Testis (tissue), 3 donors: ENCODE results near the gene C1orf210. TPM values are rescaled to one million over a fixed set of nuclear protein-coding genes. Genes with fewer than 3 reads are reported as not detected.
A peak's percentile ranks its signal among the peaks of the same experiment; 100 is the strongest.

ENCODE experiments used
- DNase-seq: peaks from one replicate; pipeline ENCODE4 v3.0.0-alpha.2; 2019
- H3K27ac ChIP-seq, 2 donors: fragments of 200-600 bp; sonication (generic); one replicate each; pipeline ENCODE4 v1.5.1; 2019
- H3K27me3 ChIP-seq: fragments of 200-600 bp; sonication (generic); one replicate; pipeline ENCODE4 v1.5.1; 2019
- H3K36me3 ChIP-seq: fragments of 200-600 bp; sonication (generic); one replicate; pipeline ENCODE4 v1.5.1; 2017; ENCODE audit warnings: low read depth; ENCODE audit errors: missing control alignments
- H3K4me1 ChIP-seq: fragments of 200-600 bp; sonication (generic); one replicate; pipeline ENCODE4 v1.5.1; 2019
- H3K4me3 ChIP-seq, 2 donors: fragments of 200-600 bp; sonication (generic); one replicate each; pipeline ENCODE4 v1.5.1; 2017 to 2019
- H3K9me3 ChIP-seq: fragments of 200-600 bp; sonication (generic); one replicate; pipeline ENCODE4 v1.5.1; 2017
- POLR2A ChIP-seq: fragments of 450-650 bp; IDR thresholded peaks from one replicate; pipeline ENCODE4 v1.6.1; 2017; ENCODE audit warnings: antibody characterized with exemption, mild to moderate bottlenecking, moderate library complexity
- WGBS, 2 donors: methylation state at CpG; one replicate each; pipeline ENCODE4 v1.1.5; 2018; 5-methylcytosine and 5-hydroxymethylcytosine counted together
- intact Hi-C: fragments of 100-400 bp; cut with DNase I; formaldehyde crosslinking; loops from one replicate; pipeline ENCODE4 v1.15.1; 2023; ENCODE audit warnings: low total_unique reads
- polyA plus RNA-seq: library from polyadenylated mRNA; stranded (reverse); fragments of 350-450 nt; fragmentation: Illumina TruSeq; extraction: RNeasy Lipid Tissue Mini Kit (QIAGEN cat#74804); gene quantifications from one replicate; pipeline ENCODE4 v1.2.3, GENCODE V29; 2014; ENCODE audit warnings: low read depth, low replicate concordance; ENCODE audit not compliant: insufficient read depth
- total RNA-seq, 2 donors: library from RNA; depleted of rRNA; stranded (reverse); fragments of >200 nt; gene quantifications; one replicate each; pipeline ENCODE4 v1.2.3, GENCODE V29; 2016
- TF ChIP-seq, protein P1 (sequence below), 3 experiments: fragments of 450-650 bp in 2 of 3; fragments of 200-600 bp in 1 of 3; sonication (generic) in 1 of 3; IDR thresholded peaks; one replicate each; pipeline ENCODE4 v1.5.1; 2016 to 2019; ENCODE audit warnings: antibody characterized with exemption in 3 of 3, mild to moderate bottlenecking in 2 of 3, moderate library complexity in 1 of 3

Gene C1orf210
- total and polyA plus RNA-seq, 3 donors from 2014 or later, result 0.25 to 0.71 TPM; not detected in 1

DNA sequence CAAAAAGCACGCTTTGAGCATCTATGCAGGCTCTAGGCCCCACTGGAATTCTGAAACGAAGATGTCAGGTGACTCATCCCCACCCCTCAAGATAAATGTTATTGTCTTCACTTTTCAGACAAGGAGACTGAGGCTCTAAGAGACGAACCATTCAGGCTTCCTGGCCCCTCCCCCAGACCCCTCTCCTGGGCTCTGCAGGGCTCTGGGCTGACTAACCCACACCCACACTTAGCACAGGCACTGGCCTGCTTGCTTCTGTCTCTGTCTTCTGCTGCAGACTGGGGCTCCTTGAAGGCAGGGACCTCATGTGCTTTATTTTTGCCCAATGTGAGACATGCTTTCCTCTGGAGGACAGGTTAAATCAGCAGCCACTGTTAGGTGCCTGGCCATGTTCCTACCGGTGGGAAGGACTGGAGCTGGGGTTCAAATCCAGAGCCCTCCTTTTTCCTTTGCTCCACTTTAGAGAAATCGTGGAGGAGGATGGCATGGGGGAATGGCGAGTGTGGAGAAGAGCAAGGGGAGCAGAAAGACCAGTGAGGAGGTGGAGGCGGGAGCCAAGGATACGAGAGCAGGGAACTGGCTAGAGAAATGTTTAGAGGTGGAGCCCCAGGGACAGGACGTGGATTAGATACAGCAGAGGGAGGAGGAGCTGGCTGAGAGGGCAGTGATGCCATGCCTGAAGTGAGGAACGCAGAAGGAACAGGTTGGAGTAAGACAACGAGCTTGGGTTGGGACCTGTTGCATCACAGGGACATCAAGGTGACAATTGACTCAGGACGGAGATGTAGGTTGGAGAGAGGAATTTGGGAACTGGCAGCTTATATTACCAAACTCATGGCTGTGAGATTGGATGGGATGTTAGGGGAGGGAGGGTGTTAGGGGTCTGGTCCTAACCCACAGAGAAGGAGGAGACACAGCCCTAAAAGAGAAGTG is 13.9 kb downstream of the C1orf210 start:
- intact Hi-C loops, result no loop called here
- Histone ChIP-seq H3K4me1 (peaks cover 12% of the 10 kb centered on the region), H3K27ac (no peak overlapping the region), H3K36me3 (no peaks in the 10 kb centered on the region), H3K9me3 (no peaks in the 10 kb centered on the region), H3K4me3 (peak overlapping the region in 1 of 2 donors; percentile 52), H3K27me3 (no peaks in the 10 kb centered on the region)
- 67 to 73% methylated on average over 12 of the region's 12 CpGs for WGBS, 2 donors
- TF ChIP-seq, protein P1, sequence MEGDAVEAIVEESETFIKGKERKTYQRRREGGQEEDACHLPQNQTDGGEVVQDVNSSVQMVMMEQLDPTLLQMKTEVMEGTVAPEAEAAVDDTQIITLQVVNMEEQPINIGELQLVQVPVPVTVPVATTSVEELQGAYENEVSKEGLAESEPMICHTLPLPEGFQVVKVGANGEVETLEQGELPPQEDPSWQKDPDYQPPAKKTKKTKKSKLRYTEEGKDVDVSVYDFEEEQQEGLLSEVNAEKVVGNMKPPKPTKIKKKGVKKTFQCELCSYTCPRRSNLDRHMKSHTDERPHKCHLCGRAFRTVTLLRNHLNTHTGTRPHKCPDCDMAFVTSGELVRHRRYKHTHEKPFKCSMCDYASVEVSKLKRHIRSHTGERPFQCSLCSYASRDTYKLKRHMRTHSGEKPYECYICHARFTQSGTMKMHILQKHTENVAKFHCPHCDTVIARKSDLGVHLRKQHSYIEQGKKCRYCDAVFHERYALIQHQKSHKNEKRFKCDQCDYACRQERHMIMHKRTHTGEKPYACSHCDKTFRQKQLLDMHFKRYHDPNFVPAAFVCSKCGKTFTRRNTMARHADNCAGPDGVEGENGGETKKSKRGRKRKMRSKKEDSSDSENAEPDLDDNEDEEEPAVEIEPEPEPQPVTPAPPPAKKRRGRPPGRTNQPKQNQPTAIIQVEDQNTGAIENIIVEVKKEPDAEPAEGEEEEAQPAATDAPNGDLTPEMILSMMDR (IDR thresholded peaks at IDR 0.05), result no peak
- no peak for TF ChIP-seq POLR2A
- no peak for DNase-seq

DNA sequence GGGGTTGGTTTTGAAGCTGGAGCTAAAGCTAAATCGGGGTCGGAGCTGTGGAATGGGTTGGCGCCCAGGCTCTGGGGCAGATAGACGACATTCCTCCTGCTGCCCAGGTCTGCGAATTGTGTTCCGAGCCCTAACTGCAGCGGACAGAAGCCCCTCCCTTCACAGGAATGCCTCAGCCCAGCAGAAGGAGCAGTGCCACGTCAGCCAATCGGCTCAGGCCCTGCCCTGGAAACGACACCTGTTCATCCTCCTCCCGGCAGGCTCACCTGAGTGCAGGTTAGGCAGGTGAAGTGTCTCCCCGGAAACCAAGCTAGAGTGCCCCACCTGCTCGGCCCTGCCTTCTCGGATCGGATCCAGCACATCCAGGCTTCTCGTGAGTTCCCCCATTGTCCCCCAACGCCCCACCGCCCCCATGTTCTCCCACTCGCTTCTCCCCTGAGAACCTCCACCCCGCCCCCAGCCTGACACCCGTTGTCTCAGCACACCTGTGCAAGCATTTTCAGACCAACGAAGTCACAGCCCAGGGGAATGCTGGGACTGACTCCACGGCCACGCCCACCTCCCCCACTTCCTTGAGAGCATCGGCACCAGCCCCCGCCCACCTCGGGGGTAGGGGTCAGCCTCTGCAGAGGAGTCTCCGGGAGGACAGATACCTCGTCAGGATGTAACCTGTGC is 14.8 kb downstream of the C1orf210 start:
- Histone ChIP-seq H3K36me3 (no peaks in the 10 kb centered on the region), H3K4me3 (peak overlapping the region; percentile 26 to 52), H3K4me1 (peaks cover 12% of the 10 kb centered on the region), H3K9me3 (no peaks in the 10 kb centered on the region), H3K27me3 (no peaks in the 10 kb centered on the region), H3K27ac (no peak overlapping the region)
- 8 to 17% methylated on average over 22 to 24 of the region's 29 CpGs for WGBS, 2 donors
- intact Hi-C loops, result no loop called here
- TF ChIP-seq POLR2A, result no peak
- TF ChIP-seq, protein P1 (IDR thresholded peaks at IDR 0.05), result no peak
- peak; percentile 61 for DNase-seq

DNA sequence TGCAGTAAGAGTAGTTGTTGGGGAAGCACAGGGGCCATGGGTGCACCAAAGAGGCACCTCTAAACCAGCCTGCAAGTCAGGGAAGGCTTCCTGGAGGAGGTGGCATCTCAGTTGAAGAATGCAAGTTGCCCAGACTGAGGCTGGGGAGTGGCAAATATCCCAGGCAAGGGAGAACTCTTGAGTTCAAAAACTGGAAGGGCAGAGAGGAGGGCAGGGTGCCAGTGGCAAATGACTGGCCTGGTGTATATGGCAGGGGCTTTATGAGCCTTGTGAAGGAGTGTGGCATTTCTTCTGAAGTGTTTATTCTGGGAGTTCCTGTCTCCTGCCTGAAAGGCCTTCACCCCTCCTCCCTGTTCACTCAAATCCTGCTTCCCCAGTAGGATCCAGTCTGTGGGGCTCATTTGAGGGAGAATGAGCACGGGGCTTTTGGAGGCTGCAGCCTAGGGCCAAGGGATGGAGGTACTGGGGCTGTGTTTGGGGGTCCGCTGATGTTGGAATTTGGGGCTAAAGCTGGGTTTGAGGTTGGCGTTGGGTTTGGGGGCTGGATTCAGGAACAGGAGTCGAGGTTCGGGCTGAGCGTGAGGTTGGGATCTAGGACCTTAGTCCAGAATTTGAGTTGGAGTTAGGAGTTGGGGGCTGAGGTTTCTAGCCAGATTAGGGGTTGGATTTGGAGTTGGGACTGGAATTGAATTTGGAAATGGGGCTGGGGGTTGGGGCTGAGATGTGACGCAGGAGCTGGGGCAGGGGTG is 15.6 kb downstream of the C1orf210 start, which contains the start of gene TMEM125:
Gene TMEM125, plus strand, starts transcription at position 357 of the 749 bp plus-strand sequence. CDS start 2,740 bp downstream, outside the sequence.
- no peak for TF ChIP-seq POLR2A
- TF ChIP-seq, protein P1 (IDR thresholded peaks at IDR 0.05), result no peak
- Histone ChIP-seq H3K27ac (no peak within 1 kb of the TSS), H3K9me3 (no peaks in the 10 kb centered on the region), H3K36me3 (no peaks in the 10 kb centered on the region), H3K27me3 (no peaks in the 10 kb centered on the region), H3K4me3 (peak within 1 kb of the TSS; percentile 26 to 52), H3K4me1 (peaks cover 12% of the 10 kb centered on the region)
- WGBS, 2 donors, result 60 to 65% methylated on average over 7 of the region's 7 CpGs
- intact Hi-C loops, result no loop called here
- no peak for DNase-seq

DNA sequence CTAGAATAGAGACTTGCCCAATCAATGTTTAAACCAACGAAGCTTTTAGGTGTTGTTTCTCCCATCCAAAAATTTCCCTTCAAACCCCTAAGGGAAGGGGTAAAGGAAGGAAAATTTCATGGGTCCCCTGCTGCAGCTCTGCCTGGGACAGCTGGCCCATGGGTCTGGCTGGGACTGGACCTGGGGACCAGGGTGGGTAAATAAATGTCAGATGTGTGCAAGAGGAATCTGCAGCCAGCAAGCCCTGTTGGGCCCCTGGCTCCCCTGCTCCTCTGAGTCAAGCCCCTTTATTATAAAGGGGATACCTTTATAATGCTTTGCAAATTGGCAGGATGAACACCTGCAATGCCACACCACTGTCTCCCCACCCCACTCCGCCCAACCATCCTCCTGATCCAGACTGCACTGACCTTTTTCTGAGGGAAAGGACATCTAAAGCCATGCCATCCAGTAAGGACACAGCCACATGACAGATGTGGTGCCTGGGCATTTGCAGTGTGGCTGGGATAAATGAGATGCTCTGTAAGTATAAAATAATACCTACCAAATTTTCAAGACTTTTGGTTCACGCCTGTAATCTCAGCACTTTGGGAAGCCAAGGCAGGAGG is 17.5 kb downstream of the C1orf210 start:
- intact Hi-C loops, result no loop called here
- Histone ChIP-seq H3K27me3 (no peaks in the 10 kb centered on the region), H3K4me3 (no peak overlapping the region), H3K36me3 (no peaks in the 10 kb centered on the region), H3K9me3 (no peaks in the 10 kb centered on the region), H3K4me1 (peaks cover 5% of the 10 kb centered on the region), H3K27ac (no peak overlapping the region)
- TF ChIP-seq, protein P1 (IDR thresholded peaks at IDR 0.05), result no peak
- TF ChIP-seq POLR2A, result no peak
- DNase-seq, result peak; percentile 7
- WGBS, 2 donors, result 87 to 92% methylated on average over 3 of the region's 3 CpGs
